ENCODE results near the gene MPPED1. TPM values are rescaled to one million over a fixed set of nuclear protein-coding genes. Genes with fewer than 3 reads are reported as not detected.

Gene MPPED1, protein sequence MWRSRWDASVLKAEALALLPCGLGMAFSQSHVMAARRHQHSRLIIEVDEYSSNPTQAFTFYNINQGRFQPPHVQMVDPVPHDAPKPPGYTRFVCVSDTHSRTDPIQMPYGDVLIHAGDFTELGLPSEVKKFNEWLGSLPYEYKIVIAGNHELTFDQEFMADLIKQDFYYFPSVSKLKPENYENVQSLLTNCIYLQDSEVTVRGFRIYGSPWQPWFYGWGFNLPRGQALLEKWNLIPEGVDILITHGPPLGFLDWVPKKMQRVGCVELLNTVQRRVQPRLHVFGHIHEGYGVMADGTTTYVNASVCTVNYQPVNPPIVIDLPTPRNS
- total RNA-seq (2014; rRNA removed; shearing (Covaris generic); ENCODE audit: low replicate concordance), result not detected in 2 replicates

DNA sequence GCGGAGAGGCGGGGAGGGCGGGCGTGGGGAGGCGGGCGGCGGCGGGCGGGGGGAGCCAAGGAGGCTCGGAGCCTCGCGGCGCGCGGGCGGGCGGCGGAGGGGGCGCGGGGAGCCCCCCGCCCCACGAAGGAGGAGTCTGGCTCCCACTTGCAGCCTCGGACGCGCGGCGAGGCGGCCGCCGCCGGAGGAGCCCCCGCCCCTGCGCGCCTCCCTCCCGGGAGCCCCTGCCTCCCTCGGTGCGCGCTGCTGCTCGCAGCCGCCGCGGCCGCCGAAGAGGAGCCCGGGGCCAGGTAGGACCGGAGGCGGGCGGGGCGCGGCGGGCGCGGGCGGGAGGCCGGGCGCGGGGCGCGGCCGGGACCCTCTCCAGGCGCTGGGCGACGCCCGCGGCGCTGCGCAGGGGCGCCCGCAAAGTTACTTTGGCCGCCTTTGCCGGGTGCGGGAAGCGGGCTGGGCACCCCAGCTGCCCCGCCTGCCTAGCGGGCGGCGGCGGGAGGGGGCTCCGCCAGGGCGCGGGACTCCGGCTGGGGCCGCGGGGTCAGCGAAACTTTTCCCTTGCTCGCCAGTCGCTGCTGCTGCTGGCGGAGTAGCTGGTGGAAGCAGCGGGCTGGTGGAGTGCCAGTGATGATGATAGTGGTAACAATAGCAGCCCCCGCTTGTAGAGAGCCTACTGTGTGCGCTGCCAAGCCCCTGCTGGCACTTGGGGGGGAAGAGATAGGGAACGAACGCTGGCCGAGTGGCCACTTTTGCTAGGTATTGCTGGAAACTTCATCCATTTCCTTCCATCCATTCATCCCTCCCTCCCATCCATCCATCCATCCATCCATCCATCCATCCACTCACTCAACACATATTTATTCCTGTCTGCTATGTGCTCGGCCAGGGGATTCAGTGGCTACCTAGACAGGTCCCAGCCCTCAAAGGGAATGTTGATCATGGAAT, at the start of gene MPPED1:
MPPED1 (plus strand) TSS at position 146 of the 939 bp plus-strand sequence. CDS start 12,972 bp downstream, outside the sequence.
- DNase-seq, result no peak
- H3K36me3 ChIP-seq, result no peaks in the 10 kb centered on the region
- no peaks in the 10 kb centered on the region for H3K9me3 ChIP-seq
- H3K27me3 ChIP-seq, result peaks cover 13% of the 10 kb centered on the region
- no peak within 1 kb of the TSS for H3K4me3 ChIP-seq

DNA sequence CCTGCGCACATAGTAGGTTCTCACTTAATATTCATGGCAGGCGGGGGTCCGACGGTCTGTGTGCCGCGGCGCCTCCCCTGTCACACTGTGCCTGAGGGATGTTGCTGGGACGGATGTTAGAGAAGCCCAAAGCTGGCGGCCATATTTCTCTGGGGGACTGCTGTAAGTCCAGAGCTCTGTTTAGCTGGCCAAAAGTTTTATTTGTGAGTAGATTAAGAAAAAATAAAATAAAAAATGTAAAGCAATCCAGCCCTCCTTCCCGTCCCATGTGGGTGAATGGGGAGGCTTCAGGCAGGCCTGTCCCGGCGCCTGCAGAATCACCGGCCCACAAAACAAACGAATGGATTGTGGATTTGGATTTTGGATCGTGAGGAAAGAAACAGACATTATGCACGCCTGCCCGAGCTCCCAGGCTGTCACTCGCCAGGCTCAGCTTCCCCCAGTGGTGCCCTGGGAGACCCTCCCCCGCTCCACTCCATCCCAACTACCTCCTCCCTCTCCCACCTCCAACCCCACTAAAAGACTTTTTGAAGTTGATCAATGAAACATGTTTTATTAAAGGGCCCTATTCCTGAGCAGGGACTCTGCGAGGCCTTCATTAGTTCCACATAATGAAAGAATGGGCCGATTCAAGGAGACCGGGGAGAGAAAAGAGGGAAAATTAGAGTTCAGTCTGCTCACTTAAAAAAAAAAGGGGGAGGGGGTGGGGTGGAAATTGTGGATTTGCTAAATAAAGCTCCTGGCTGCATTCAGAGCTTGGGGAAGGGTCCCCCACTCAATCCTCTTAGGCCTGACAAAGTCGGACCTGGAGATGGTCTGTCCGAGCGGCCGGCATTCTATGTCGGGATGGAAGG, 48.3 kb upstream of the MPPED1 start:
- Histone ChIP-seq H3K4me3 (no peak overlapping the region), H3K36me3 (no peaks in the 10 kb centered on the region), H3K27me3 (peaks cover 6% of the 10 kb centered on the region), H3K9me3 (no peaks in the 10 kb centered on the region)
- no peak for DNase-seq

DNA sequence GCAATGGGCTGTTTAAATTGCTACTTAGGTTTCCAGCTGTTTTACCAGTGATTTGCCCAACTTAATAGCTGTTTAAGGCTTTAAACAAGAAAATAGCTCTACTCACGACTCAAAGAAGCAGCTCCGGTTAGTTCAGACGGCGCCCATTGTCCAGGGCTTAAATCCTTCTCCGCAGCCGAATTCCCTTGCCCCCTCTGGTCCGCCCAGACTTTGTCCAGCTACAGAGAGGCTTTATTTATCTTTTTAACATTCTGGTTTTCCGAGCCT, 47.7 kb upstream of the MPPED1 start:
- no peak for DNase-seq
- Histone ChIP-seq H3K36me3 (no peaks in the 10 kb centered on the region), H3K4me3 (no peak overlapping the region), H3K9me3 (no peaks in the 10 kb centered on the region), H3K27me3 (peaks cover 6% of the 10 kb centered on the region)

DNA sequence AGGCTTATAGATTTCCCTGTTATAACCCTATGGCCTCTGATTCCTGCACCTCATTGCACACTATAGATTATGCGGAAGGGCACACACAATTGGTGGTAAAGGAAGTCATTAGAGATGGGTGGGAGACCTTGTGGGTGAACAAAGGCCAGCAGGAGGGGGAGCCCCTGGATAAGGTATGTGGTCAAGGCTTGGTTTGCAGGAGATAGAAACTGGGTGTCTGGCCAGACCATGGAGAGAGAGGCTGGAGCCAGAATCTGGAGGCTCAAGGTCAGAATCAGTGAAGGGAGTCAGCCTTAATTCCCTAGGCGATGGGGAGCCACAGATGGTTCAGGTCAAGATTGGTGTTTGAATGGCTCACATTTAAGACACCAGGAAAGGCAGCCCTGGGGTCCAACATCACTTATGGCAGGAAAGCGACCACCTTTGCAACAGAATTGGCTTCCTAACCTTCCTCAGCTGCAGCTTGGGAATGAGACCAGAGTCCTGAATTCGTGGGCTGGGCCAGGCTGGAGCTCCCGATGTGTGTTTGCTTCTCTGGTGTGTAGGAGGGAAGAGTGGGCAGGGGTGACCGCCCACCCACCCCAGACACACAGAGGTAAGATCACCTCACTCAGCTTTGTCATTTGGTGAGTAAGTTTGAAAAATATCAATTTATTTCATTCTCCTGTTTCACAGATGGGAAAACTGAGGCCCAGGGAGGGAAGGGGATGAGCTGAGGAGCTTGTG, 45.9 kb upstream of the MPPED1 start:
- no peak for DNase-seq
- Histone ChIP-seq H3K27me3 (peaks cover 6% of the 10 kb centered on the region), H3K9me3 (no peaks in the 10 kb centered on the region), H3K4me3 (no peak overlapping the region), H3K36me3 (no peaks in the 10 kb centered on the region)

DNA sequence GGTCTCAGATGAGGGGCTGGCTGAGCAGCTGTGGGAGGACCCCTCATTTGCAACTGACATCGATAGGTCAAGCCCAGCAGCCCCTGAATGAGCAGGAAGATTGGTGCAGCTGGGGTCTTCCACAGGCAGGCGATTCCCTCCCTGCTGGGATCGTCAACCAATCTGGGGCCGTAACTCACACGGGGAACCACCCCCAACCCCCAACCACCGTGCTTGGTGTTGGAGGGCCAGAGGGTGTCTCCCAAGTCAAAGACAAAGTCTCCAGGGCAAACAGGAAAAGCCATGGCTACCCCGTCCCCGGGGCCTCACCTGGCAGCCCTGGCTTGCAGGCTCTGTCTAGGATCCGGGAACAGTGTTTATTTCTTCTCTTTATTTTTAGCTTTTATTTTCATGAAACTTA, 41.8 kb upstream of the MPPED1 start:
- no peaks in the 10 kb centered on the region for H3K36me3 ChIP-seq
- no peak for DNase-seq
- H3K9me3 ChIP-seq, result no peaks in the 10 kb centered on the region
- H3K27me3 ChIP-seq, result peaks cover 6% of the 10 kb centered on the region
- no peak overlapping the region for H3K4me3 ChIP-seq

DNA sequence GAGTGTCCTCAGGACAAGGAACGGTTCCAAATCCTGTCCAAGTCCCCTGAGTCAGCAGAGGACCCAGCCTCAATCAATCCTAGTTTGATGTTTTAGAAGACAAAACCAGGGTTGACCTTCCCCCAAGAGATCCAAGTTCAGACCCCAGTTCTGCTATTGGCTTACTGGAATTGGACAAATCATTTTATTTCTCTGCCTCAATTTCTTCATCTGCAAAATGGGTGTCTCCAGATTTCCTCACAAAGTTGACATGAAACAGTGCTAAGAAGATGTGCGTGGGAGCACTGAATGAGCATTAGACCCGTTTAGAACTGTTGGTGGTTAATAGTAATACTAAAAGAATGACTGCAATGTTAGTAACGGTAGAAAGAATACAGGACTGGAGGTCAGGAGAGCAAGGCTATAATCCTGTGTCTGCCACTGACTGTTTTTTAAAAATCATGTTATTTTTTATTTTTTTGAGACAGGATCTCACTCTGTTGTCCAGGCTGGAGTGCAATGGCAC, 35.8 kb upstream of the MPPED1 start:
- Histone ChIP-seq H3K36me3 (no peaks in the 10 kb centered on the region), H3K4me3 (no peak overlapping the region), H3K27me3 (peaks cover 2% of the 10 kb centered on the region), H3K9me3 (no peaks in the 10 kb centered on the region)
- no peak for DNase-seq

DNA sequence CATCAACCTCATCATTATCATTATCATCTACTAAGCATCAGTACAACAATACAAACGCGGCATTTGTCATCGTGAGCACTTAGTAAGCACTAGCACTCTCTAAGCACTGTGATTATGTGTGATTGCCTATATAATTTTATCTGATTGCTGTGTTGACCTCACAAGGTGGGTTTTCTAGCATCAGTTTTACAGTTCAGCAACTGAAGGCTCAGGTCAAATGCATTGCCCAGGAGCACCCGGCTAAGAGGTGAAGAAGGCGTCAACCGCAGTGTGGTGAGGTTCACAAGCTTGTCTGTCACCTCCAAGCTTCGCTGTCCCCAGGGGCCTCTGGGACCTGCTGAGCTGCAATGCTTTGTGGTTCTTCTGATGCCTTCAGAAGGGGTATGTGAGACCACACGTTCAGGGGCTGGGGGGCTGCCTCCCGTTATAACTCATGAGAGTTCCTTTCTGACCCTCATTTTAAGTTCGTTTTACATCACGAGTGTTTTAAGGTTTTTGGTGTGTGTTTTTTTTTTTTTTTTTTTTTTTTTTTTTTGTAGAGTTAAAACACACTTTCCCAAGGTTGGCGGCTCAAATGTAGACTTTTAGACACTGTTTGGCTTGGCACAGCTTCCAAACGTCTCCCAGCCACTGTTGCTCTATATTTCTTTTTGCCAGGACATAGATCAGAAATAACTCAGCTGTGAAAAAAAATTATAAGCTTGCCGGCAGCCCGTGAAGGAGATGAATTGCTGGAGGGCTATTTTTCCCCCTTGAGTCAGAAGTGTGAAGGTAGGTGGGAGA, 34.9 kb upstream of the MPPED1 start:
- peak; percentile 17 for DNase-seq
- peaks cover 4% of the 10 kb centered on the region for H3K27me3 ChIP-seq
- no peak overlapping the region for H3K4me3 ChIP-seq
- H3K36me3 ChIP-seq, result no peaks in the 10 kb centered on the region
- H3K9me3 ChIP-seq, result no peaks in the 10 kb centered on the region

DNA sequence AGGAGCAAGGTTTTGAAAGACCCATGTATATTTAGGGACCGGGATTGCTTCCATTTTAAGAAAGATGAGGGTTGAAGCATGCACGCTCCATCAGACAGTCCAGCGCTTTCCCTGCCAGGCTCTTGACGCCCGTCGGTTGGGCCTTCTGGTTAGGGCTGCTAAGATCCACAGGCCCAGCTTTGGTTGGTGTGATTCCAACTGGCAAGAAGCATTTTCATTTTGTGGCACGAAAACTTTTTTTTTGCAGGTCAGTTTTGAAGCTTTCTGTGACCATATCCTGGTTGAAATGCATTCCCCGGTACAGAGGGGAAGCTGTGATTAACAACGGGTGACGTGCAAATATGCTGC, 34.3 kb upstream of the MPPED1 start:
- H3K27me3 ChIP-seq, result peaks cover 4% of the 10 kb centered on the region
- no peaks in the 10 kb centered on the region for H3K9me3 ChIP-seq
- peak; percentile 31 for DNase-seq
- H3K4me3 ChIP-seq, result no peak overlapping the region
- H3K36me3 ChIP-seq, result no peaks in the 10 kb centered on the region

DNA sequence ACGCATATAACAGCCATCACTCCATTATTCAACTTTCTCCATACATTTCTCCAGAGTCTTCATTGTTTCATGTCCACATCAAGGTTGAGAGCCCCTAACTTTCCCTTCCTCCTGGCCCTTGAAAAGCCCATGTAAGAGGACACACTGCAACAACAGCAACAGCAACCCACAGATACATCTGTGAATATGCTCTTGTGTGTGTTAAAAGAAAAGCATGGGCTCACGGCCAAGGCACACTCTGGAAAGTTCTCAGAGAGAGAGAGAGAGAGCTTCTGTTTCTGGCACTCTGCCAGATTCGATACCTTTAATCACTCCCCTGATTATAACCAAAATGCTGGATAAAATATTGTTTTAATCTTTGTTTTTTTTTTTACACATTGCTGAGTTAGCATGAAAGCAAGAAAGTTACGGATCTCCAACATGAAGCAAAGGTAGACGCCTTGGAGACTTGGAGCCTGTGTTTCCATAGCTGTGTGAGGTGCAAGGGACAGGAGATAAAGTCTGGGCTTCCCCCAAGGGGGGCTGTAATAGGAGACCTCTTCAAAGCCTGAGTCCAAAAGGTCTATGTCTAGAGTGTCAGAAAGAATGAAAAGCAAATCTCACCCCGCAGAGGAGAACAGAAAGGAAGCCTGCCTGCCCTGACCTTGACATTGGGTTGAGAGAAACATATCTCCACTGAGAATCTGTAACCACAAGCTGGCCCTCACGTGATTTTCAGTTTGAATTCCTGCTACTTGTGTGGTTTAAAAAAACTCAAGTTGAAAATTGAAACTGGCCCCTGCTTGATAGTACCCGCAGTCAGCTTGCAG, 33.7 kb upstream of the MPPED1 start:
- Histone ChIP-seq H3K4me3 (no peak overlapping the region), H3K36me3 (no peaks in the 10 kb centered on the region), H3K27me3 (peaks cover 4% of the 10 kb centered on the region), H3K9me3 (no peaks in the 10 kb centered on the region)
- DNase-seq, result no peak

DNA sequence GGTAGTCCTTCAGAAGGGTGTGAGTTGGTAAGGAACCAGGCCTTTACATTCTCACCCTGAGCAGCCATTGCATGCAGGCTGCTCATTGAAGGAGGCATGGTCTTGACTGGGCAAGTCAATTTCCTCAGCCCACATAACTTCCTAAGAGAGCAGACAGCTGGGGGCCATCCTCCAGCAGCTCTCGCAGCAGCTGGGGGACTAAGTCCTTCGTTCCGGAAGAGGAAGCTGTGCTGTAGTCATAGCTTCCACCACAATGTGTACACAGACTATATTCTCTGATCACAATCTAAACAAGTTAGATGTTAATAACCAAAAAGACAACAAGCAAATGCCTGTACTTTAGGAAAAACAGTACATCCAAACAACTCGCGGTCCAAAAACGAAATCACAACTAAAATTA, 30.1 kb upstream of the MPPED1 start:
- Histone ChIP-seq H3K9me3 (no peaks in the 10 kb centered on the region), H3K27me3 (peaks cover 8% of the 10 kb centered on the region), H3K4me3 (no peak overlapping the region), H3K36me3 (no peaks in the 10 kb centered on the region)
- no peak for DNase-seq

DNA sequence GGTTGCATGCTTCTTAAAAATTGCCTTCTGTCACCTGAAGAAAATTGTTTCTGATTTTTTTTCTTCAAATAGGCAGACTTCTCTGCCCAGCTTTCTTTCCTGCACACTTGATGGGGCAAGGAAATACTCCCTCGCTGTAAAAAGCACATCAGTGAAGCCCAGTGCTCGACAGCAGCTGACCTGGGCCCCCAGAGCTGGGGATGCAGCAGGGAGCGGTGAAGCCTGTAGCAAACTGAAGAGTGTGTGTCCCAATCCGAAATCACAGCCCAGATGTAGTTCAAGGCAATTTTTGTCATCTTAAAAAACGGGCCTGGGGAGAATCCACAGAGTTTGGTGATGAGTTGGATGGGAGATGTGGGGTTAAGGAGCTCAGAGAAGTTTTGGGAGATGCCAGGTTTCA, 27.0 kb upstream of the MPPED1 start:
- peaks cover 18% of the 10 kb centered on the region for H3K27me3 ChIP-seq
- no peak overlapping the region for H3K4me3 ChIP-seq
- no peaks in the 10 kb centered on the region for H3K36me3 ChIP-seq
- H3K9me3 ChIP-seq, result no peaks in the 10 kb centered on the region
- no peak for DNase-seq

DNA sequence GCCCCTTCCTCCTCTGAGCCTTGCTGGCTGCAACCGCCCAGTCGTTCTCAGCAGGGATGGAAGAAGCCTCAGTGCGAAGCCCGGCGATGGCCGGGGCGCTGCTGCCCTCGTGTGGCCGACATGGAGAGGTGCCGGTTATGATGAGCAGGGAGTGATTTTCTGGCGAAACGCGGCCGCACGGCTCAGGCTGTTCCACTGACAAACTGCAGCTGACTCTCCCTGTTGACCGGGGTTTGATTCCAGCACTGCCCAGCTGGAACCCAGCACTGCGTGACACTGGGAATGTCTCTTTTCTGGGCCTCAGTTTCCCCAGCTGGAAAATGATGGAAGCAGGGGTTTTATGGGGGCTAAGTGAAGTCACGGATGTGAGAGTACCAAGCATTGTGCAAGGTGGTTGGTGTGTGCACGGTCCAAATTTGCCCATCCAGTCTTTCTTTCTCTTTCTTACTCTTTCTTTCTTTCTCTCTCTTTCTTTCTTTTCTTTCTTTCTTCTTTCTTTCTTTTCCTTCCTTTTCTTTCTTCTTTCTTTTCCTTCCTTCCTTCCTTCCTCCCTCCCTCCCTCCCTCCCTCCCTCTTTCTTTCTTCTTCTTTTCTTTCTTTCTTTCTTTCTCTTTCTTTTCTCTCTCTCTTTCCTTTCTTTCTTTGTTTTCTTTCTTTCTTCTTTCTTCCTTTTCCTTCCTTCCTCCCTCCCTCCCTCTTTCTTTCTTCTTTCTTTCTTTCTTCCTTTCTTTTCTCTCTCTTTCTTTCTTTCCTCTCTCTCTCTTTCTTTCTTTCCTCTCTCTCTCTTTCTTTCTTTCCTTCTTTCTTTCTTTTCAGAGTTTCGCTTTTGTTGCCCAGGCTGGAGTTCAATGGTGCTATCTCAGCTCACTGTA, 25.8 kb upstream of the MPPED1 start:
- peaks cover 15% of the 10 kb centered on the region; the same call in 1 of the 2 replicates for H3K27me3 ChIP-seq
- no peaks in the 10 kb centered on the region for H3K9me3 ChIP-seq
- no peak overlapping the region for H3K4me3 ChIP-seq
- DNase-seq, result peak; percentile 59
- H3K36me3 ChIP-seq, result no peaks in the 10 kb centered on the region

DNA sequence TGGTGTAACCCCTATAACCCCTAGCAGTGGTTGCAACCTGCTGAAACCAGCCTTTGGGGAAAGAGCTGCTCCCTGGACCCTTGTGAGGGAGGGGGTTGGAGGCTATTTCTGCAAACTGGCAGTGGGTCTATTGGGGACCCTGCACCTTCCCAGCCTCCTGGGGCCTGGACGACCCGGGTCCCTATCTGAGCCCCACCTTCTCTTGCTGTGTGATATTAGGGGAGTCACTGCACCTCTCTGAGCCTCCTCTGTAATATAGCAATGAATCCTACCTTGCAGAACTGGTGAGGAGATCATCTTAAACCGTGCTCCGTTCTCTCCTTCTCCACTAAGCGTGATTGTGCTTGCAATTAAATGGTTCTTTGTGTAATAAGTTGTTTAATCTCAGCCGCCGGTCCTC, 24.0 kb upstream of the MPPED1 start:
- H3K27me3 ChIP-seq, result peaks cover 13% of the 10 kb centered on the region; the same call in 1 of the 2 replicates
- no peaks in the 10 kb centered on the region for H3K36me3 ChIP-seq
- H3K9me3 ChIP-seq, result no peaks in the 10 kb centered on the region
- DNase-seq, result no peak
- no peak overlapping the region for H3K4me3 ChIP-seq

DNA sequence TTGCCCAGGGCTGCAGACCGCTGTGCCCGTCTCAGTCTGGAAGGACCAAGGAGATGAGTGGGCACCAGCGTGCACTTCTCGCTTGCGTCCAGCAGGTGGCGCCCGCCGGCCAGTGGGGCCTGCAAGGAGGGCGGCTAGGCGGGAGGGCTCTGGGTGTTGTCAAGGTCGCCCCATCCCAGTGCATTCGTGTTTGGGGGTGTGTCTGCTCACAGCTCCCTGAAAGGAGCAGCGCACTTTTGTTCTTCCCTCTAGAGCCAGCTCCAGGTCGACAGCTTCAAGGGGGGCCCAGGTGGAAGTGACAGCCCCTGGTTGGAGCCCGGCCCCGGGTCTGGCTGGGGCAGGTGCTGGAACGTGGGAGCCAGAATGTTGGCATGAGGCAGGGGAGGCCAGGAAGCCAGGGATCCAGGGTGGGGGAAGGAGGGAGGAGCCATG, 23.4 kb upstream of the MPPED1 start:
- no peak overlapping the region for H3K4me3 ChIP-seq
- peak; percentile 63 for DNase-seq
- H3K27me3 ChIP-seq, result peaks cover 13% of the 10 kb centered on the region; the same call in 1 of the 2 replicates
- H3K9me3 ChIP-seq, result no peaks in the 10 kb centered on the region
- no peaks in the 10 kb centered on the region for H3K36me3 ChIP-seq

Measured in MG63 (cell line).